Progenitor cell of endocrine pancreas (in vitro differentiated cells): ENCODE measurements around the gene LRRTM3. TPM values are rescaled to one million over a fixed set of nuclear protein-coding genes. Genes with fewer than 3 reads are reported as not detected.

Source experiments
- DNase-seq: peaks from one replicate; pipeline ENCODE4 v3.0.0; 2021; ENCODE audit warnings: low spot score; ENCODE audit not compliant: unreplicated experiment
- H3K27ac Mint-ChIP-seq: 2 replicates; pipeline ENCODE4 v1.8.0; 2021; ENCODE audit warnings: mild to moderate bottlenecking, moderate library complexity, mixed read lengths
- H3K27me3 Mint-ChIP-seq: 2 replicates; pipeline ENCODE4 v1.8.0; 2021; ENCODE audit warnings: mixed read lengths
- H3K36me3 Mint-ChIP-seq: 2 replicates; pipeline ENCODE4 v1.8.0; 2022; ENCODE audit warnings: mixed read lengths; ENCODE audit not compliant: insufficient read depth
- H3K4me1 Mint-ChIP-seq: 2 replicates; pipeline ENCODE4 v1.8.0; 2021; ENCODE audit warnings: low read depth, mixed read lengths
- H3K4me3 Mint-ChIP-seq: 2 replicates; pipeline ENCODE4 v1.8.0; 2021; ENCODE audit warnings: low read depth, mild to moderate bottlenecking, moderate library complexity, mixed read lengths
- H3K9me3 Mint-ChIP-seq: 2 replicates; pipeline ENCODE4 v1.8.0; 2021; ENCODE audit warnings: low read depth, mixed read lengths
- total RNA-seq: library from RNA; stranded (reverse); gene quantifications from 2 replicates; pipeline ENCODE4 v1.2.1, GENCODE V29; 2021
- TF ChIP-seq, protein P1 (sequence below): fragments of 200-600 bp; sonication (generic); IDR thresholded peaks from one replicate; pipeline ENCODE4 v1.5.0; 2021; ENCODE audit warnings: antibody characterized with exemption, mild to moderate bottlenecking; ENCODE audit not compliant: unreplicated experiment

Gene LRRTM3
- total RNA-seq, 1 donor from 2014 or later, result not detected

DNA sequence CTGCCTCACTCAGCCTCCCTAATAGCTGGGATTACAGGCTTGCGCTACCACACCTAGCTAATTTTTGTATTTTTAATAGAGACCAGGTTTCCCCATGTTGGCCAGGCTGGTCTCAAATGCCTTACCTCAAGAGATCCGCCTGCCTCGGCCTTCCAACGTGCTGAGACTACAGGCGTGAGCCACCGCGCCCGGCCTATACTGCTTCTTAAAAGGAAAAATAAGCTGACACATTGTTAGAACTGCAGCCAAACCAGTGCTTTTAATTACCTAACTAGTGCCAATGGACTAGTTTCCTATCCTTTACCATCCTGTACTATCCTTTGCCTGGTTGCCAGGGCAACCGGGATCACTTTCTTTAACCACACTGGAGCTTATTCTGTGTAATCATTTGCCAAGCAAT lies 108.0 kb downstream of the LRRTM3 start:
- no peaks in the 10 kb centered on the region for H3K27me3 Mint-ChIP-seq
- H3K4me1 Mint-ChIP-seq, result no peaks in the 10 kb centered on the region
- H3K27ac Mint-ChIP-seq, result no peak overlapping the region
- no peaks in the 10 kb centered on the region for H3K9me3 Mint-ChIP-seq
- no peak for DNase-seq
- TF ChIP-seq, protein P1, sequence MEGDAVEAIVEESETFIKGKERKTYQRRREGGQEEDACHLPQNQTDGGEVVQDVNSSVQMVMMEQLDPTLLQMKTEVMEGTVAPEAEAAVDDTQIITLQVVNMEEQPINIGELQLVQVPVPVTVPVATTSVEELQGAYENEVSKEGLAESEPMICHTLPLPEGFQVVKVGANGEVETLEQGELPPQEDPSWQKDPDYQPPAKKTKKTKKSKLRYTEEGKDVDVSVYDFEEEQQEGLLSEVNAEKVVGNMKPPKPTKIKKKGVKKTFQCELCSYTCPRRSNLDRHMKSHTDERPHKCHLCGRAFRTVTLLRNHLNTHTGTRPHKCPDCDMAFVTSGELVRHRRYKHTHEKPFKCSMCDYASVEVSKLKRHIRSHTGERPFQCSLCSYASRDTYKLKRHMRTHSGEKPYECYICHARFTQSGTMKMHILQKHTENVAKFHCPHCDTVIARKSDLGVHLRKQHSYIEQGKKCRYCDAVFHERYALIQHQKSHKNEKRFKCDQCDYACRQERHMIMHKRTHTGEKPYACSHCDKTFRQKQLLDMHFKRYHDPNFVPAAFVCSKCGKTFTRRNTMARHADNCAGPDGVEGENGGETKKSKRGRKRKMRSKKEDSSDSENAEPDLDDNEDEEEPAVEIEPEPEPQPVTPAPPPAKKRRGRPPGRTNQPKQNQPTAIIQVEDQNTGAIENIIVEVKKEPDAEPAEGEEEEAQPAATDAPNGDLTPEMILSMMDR, result no peak
- no peak overlapping the region for H3K4me3 Mint-ChIP-seq
- no peaks in the 10 kb centered on the region for H3K36me3 Mint-ChIP-seq

DNA sequence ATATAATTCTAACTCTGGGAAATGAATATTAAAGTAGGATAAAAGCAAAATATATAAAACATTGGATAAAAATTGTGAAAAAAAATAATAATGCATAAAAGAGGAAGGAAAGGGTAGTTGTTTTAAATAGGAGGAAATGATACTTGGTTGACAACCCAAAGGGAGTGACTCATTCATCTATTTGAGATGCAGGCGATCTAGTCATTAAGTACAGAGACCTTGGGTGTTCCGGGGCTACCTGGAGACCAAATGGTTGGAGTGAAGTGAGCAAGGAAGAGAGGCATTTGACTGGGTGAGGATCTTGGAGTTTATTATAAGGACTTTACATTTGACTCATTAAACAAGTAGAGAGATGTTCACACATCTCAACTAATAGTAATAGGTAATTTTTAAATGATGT lies 111.0 kb downstream of the LRRTM3 start:
- no peak for DNase-seq
- Mint-ChIP-seq H3K4me3 (no peak overlapping the region), H3K36me3 (no peaks in the 10 kb centered on the region), H3K4me1 (peaks cover 2% of the 10 kb centered on the region), H3K27me3 (no peaks in the 10 kb centered on the region), H3K27ac (no peak overlapping the region), H3K9me3 (no peaks in the 10 kb centered on the region)
- TF ChIP-seq, protein P1, result no peak

DNA sequence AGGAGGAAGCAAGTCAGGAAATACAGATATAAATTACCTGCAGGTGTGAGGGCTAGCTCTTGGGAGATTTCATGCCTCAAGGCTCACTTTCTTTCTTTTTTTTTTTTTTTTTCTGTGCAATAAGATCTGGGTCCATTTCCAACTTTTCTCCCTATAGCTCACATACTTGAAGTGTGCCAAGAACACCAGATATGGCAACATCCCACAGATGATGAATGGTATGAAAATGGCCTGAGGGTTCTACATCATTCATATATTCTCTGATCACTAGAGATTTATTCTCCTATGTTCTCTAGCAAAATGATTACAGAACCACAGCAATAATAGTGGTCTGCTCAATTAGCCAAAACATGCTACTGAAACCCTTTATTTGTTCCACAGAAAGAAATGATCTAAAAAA lies 117.2 kb downstream of the LRRTM3 start:
- no peak overlapping the region for H3K27ac Mint-ChIP-seq
- H3K4me3 Mint-ChIP-seq, result no peak overlapping the region
- H3K27me3 Mint-ChIP-seq, result no peaks in the 10 kb centered on the region

GRCh38 chr10:67045404-67045803 lies 119.6 kb downstream of the LRRTM3 start:
- H3K4me3 Mint-ChIP-seq, result no peak overlapping the region
- H3K27me3 Mint-ChIP-seq, result no peaks in the 10 kb centered on the region
- no peak for DNase-seq
- H3K27ac Mint-ChIP-seq, result no peak overlapping the region
- H3K4me1 Mint-ChIP-seq, result peaks cover 7% of the 10 kb centered on the region
- peaks cover 2% of the 10 kb centered on the region for H3K9me3 Mint-ChIP-seq
- H3K36me3 Mint-ChIP-seq, result no peaks in the 10 kb centered on the region
- TF ChIP-seq, protein P1, result no peak

More for the DNA sequence above, 117.2 kb downstream of the LRRTM3 start:
- TF ChIP-seq, protein P1, result no peak
- Mint-ChIP-seq H3K4me1 (peaks cover 9% of the 10 kb centered on the region), H3K36me3 (no peaks in the 10 kb centered on the region), H3K9me3 (peaks cover 2% of the 10 kb centered on the region)
- DNase-seq, result no peak

GRCh38 chr10:67046507-67046906 lies 120.7 kb downstream of the LRRTM3 start:
- TF ChIP-seq, protein P1, result no peak
- Mint-ChIP-seq H3K4me3 (no peak overlapping the region), H3K36me3 (no peaks in the 10 kb centered on the region), H3K27ac (no peak overlapping the region), H3K9me3 (peaks cover 2% of the 10 kb centered on the region), H3K4me1 (peaks cover 7% of the 10 kb centered on the region), H3K27me3 (no peaks in the 10 kb centered on the region)
- no peak for DNase-seq
